GM23338 (cell line): ENCODE measurements around the gene TNRC18. TPM values are rescaled to one million over a fixed set of nuclear protein-coding genes. Genes with fewer than 3 reads are reported as not detected.

Source experiments
- ATAC-seq: fragments of 200-7000 bp; cut with Tn5 transposase; 3 replicates; pipeline ENCODE4 v1.9.1; 2020
- DNase-seq: peaks from one replicate; pipeline ENCODE4 v3.0.0-alpha.2; 2015; ENCODE audit warnings: low spot score
- H2AFZ ChIP-seq: fragments of 200-600 bp; sonication (generic); 2 replicates; pipeline ENCODE4 v1.8.0; 2016; ENCODE audit warnings: antibody characterized with exemption, mild to moderate bottlenecking, moderate library complexity
- H3F3A ChIP-seq: fragments of 200-600 bp; sonication (generic); replicated peaks from 2 replicates; pipeline ENCODE4 v1.8.0; 2017; ENCODE audit warnings: antibody characterized with exemption, mixed run types, low read depth
- H3K27ac ChIP-seq: fragments of 200-600 bp; sonication (generic); 2 replicates; pipeline ENCODE4 v1.6.1; 2016; ENCODE audit warnings: low read depth
- H3K27me3 ChIP-seq: fragments of 200-600 bp; sonication (generic); 2 replicates; pipeline ENCODE4 v1.8.0; 2016; ENCODE audit warnings: mild to moderate bottlenecking, mixed run types, moderate library complexity; ENCODE audit not compliant: insufficient read depth
- H3K36me3 ChIP-seq: fragments of 200-600 bp; sonication (generic); 2 replicates; pipeline ENCODE4 v1.8.0; 2016; ENCODE audit warnings: mild to moderate bottlenecking; ENCODE audit not compliant: insufficient read depth
- H3K4me1 ChIP-seq: fragments of 200-600 bp; sonication (generic); 2 replicates; pipeline ENCODE4 v1.8.0; 2016; ENCODE audit warnings: mild to moderate bottlenecking, moderate library complexity; ENCODE audit not compliant: insufficient read depth
- H3K4me2 ChIP-seq: fragments of 200-600 bp; sonication (generic); 2 replicates; pipeline ENCODE4 v1.7.1; 2017; ENCODE audit warnings: mixed run types
- H3K4me3 ChIP-seq: fragments of 200-600 bp; sonication (generic); 2 replicates; pipeline ENCODE4 v1.6.1; 2016; ENCODE audit warnings: mixed run types
- H3K79me2 ChIP-seq: fragments of 200-600 bp; sonication (generic); replicated peaks from 2 replicates; pipeline ENCODE4 v1.8.0; 2017; ENCODE audit warnings: mild to moderate bottlenecking; ENCODE audit not compliant: insufficient read depth
- H3K9me2 ChIP-seq: fragments of 200-600 bp; sonication (generic); 2 replicates; pipeline ENCODE4 v1.8.0; 2017; ENCODE audit not compliant: insufficient read depth
- H4K20me1 ChIP-seq: fragments of 200-600 bp; sonication (generic); replicated peaks from 2 replicates; pipeline ENCODE4 v1.8.0; 2017; ENCODE audit warnings: mild to moderate bottlenecking; ENCODE audit not compliant: insufficient read depth
- H3K27ac Mint-ChIP-seq: 2 replicates; pipeline ENCODE4 v1.8.0; 2020; ENCODE audit warnings: inconsistent platforms, mild to moderate bottlenecking, moderate library complexity, mixed read lengths
- H3K27me3 Mint-ChIP-seq: 3 replicates; pipeline ENCODE4 v1.8.0; 2022; ENCODE audit warnings: low read depth, mild to moderate bottlenecking, moderate library complexity, mixed read lengths, inconsistent platforms; ENCODE audit not compliant: insufficient read depth, poor library complexity
- H3K36me3 Mint-ChIP-seq: 3 replicates; pipeline ENCODE4 v1.8.0; 2021; ENCODE audit warnings: low read depth, mild to moderate bottlenecking, inconsistent platforms, moderate library complexity, mixed read lengths
- H3K4me1 Mint-ChIP-seq: 3 replicates; pipeline ENCODE4 v1.8.0; 2020; ENCODE audit warnings: mild to moderate bottlenecking, inconsistent platforms, mixed read lengths
- H3K4me3 Mint-ChIP-seq: 3 replicates; pipeline ENCODE4 v1.8.0; 2021; ENCODE audit warnings: moderate library complexity, mild to moderate bottlenecking, inconsistent platforms, mixed read lengths
- H3K9me3 Mint-ChIP-seq: 3 replicates; pipeline ENCODE4 v1.8.0; 2020; ENCODE audit warnings: moderate library complexity, mild to moderate bottlenecking, inconsistent platforms, mixed read lengths
- CREB1 ChIP-seq: fragments of 250-450 bp; sonication (Bioruptor Pico); IDR thresholded peaks from 2 replicates; pipeline ENCODE4 v1.5.0; 2020; ENCODE audit warnings: low read depth, mild to moderate bottlenecking, moderate library complexity
- ETS1 ChIP-seq: IDR thresholded peaks from 2 replicates; pipeline ENCODE4 v1.6.1; 2016; ENCODE audit warnings: antibody characterized with exemption
- EZH2 ChIP-seq: fragments of 200-600 bp; sonication (generic); IDR thresholded peaks from one replicate; pipeline ENCODE4 v1.8.0; 2017; ENCODE audit warnings: antibody characterized with exemption, mild to moderate bottlenecking, low read depth; ENCODE audit not compliant: unreplicated experiment
- NANOG ChIP-seq: IDR thresholded peaks from 2 replicates; pipeline ENCODE4 v1.6.1; 2016; ENCODE audit warnings: antibody characterized with exemption, borderline replicate concordance
- POLR2AphosphoS5 ChIP-seq: IDR thresholded peaks from 2 replicates; pipeline ENCODE4 v1.6.1; 2016; ENCODE audit warnings: antibody characterized with exemption, low read depth
- polyA plus RNA-seq: library from polyadenylated mRNA; unstranded; fragments of >200 nt; fragmentation: Nextera tagmentation; extraction: Ambion mirVana; gene quantifications from 2 replicates; pipeline ENCODE4 v1.2.1, GENCODE V29; 2016
- total RNA-seq: library from RNA; depleted of rRNA; stranded (reverse); fragments of >200 nt; shearing (Covaris generic); gene quantifications from 2 replicates; pipeline ENCODE4 v1.2.3, GENCODE V29; 2014
- TF ChIP-seq, protein P1 (sequence below): IDR thresholded peaks from one replicate; pipeline ENCODE4 v1.6.1; 2018; ENCODE audit warnings: antibody characterized with exemption; ENCODE audit not compliant: unreplicated experiment
- TF ChIP-seq, protein P2 (sequence below): fragments of 250-450 bp; sonication (Bioruptor Pico); IDR thresholded peaks from 2 replicates; pipeline ENCODE4 v1.5.0; 2020; ENCODE audit warnings: mild to moderate bottlenecking, moderate library complexity

The TNRC18 gene
- total and polyA plus RNA-seq, 2 experiments from 2014 or later = 2.1 to 17.5 TPM

GRCh38 chr7:5442757-5443305 is 19.2 kb upstream of the TNRC18 start:
- peaks cover 12% of the 10 kb centered on the region for H3K27me3 Mint-ChIP-seq
- Histone ChIP-seq H3K9me2 (no peaks in the 10 kb centered on the region), H4K20me1 (no peaks in the 10 kb centered on the region), H3K36me3 (no peaks in the 10 kb centered on the region), H3F3A (no peaks in the 10 kb centered on the region), H3K27ac (no peak overlapping the region), H3K4me3 (no peak overlapping the region), H3K27me3 (no peaks in the 10 kb centered on the region), H3K4me2 (no peak overlapping the region), H3K79me2 (no peaks in the 10 kb centered on the region), H3K4me1 (no peaks in the 10 kb centered on the region), H2AFZ (no peak overlapping the region)
- TF ChIP-seq POLR2AphosphoS5 (no peak), NANOG (no peak), ETS1 (no peak), EZH2 (no peak), CREB1 (CRISPR knock-in tag) (no peak)
- TF ChIP-seq, protein P1, sequence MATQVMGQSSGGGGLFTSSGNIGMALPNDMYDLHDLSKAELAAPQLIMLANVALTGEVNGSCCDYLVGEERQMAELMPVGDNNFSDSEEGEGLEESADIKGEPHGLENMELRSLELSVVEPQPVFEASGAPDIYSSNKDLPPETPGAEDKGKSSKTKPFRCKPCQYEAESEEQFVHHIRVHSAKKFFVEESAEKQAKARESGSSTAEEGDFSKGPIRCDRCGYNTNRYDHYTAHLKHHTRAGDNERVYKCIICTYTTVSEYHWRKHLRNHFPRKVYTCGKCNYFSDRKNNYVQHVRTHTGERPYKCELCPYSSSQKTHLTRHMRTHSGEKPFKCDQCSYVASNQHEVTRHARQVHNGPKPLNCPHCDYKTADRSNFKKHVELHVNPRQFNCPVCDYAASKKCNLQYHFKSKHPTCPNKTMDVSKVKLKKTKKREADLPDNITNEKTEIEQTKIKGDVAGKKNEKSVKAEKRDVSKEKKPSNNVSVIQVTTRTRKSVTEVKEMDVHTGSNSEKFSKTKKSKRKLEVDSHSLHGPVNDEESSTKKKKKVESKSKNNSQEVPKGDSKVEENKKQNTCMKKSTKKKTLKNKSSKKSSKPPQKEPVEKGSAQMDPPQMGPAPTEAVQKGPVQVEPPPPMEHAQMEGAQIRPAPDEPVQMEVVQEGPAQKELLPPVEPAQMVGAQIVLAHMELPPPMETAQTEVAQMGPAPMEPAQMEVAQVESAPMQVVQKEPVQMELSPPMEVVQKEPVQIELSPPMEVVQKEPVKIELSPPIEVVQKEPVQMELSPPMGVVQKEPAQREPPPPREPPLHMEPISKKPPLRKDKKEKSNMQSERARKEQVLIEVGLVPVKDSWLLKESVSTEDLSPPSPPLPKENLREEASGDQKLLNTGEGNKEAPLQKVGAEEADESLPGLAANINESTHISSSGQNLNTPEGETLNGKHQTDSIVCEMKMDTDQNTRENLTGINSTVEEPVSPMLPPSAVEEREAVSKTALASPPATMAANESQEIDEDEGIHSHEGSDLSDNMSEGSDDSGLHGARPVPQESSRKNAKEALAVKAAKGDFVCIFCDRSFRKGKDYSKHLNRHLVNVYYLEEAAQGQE = no peak
- TF ChIP-seq, protein P2, sequence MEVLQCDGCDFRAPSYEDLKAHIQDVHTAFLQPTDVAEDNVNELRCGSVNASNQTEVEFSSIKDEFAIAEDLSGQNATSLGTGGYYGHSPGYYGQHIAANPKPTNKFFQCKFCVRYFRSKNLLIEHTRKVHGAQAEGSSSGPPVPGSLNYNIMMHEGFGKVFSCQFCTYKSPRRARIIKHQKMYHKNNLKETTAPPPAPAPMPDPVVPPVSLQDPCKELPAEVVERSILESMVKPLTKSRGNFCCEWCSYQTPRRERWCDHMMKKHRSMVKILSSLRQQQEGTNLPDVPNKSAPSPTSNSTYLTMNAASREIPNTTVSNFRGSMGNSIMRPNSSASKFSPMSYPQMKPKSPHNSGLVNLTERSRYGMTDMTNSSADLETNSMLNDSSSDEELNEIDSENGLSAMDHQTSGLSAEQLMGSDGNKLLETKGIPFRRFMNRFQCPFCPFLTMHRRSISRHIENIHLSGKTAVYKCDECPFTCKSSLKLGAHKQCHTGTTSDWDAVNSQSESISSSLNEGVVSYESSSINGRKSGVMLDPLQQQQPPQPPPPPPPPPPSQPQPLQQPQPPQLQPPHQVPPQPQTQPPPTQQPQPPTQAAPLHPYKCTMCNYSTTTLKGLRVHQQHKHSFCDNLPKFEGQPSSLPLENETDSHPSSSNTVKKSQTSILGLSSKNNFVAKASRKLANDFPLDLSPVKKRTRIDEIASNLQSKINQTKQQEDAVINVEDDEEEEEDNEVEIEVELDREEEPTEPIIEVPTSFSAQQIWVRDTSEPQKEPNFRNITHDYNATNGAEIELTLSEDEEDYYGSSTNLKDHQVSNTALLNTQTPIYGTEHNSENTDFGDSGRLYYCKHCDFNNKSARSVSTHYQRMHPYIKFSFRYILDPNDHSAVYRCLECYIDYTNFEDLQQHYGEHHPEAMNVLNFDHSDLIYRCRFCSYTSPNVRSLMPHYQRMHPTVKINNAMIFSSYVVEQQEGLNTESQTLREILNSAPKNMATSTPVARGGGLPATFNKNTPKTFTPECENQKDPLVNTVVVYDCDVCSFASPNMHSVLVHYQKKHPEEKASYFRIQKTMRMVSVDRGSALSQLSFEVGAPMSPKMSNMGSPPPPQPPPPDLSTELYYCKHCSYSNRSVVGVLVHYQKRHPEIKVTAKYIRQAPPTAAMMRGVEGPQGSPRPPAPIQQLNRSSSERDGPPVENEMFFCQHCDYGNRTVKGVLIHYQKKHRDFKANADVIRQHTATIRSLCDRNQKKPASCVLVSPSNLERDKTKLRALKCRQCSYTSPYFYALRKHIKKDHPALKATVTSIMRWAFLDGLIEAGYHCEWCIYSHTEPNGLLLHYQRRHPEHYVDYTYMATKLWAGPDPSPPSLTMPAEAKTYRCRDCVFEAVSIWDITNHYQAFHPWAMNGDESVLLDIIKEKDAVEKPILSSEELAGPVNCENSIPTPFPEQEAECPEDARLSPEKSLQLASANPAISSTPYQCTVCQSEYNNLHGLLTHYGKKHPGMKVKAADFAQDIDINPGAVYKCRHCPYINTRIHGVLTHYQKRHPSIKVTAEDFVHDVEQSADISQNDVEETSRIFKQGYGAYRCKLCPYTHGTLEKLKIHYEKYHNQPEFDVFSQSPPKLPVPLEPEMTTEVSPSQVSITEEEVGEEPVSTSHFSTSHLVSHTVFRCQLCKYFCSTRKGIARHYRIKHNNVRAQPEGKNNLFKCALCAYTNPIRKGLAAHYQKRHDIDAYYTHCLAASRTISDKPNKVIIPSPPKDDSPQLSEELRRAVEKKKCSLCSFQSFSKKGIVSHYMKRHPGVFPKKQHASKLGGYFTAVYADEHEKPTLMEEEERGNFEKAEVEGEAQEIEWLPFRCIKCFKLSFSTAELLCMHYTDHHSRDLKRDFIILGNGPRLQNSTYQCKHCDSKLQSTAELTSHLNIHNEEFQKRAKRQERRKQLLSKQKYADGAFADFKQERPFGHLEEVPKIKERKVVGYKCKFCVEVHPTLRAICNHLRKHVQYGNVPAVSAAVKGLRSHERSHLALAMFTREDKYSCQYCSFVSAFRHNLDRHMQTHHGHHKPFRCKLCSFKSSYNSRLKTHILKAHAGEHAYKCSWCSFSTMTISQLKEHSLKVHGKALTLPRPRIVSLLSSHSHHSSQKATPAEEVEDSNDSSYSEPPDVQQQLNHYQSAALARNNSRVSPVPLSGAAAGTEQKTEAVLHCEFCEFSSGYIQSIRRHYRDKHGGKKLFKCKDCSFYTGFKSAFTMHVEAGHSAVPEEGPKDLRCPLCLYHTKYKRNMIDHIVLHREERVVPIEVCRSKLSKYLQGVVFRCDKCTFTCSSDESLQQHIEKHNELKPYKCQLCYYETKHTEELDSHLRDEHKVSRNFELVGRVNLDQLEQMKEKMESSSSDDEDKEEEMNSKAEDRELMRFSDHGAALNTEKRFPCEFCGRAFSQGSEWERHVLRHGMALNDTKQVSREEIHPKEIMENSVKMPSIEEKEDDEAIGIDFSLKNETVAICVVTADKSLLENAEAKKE (CRISPR knock-in tag) = no peak
- ATAC-seq = no peak
- H3K36me3 Mint-ChIP-seq = peaks cover 3% of the 10 kb centered on the region; the same call in 1 of the 3 replicates
- no peak overlapping the region for H3K4me3 Mint-ChIP-seq
- H3K27ac Mint-ChIP-seq = no peak overlapping the region
- no peaks in the 10 kb centered on the region for H3K4me1 Mint-ChIP-seq
- DNase-seq = no peak
- H3K9me3 Mint-ChIP-seq = no peaks in the 10 kb centered on the region
